ENCODE results near the gene EML5.
"Not testable (repeated sequence)": the region's sequence is repeated elsewhere in the genome, so short reads cannot be mapped to it uniquely, and the experiment has no call there.

EML5 gene

DNA sequence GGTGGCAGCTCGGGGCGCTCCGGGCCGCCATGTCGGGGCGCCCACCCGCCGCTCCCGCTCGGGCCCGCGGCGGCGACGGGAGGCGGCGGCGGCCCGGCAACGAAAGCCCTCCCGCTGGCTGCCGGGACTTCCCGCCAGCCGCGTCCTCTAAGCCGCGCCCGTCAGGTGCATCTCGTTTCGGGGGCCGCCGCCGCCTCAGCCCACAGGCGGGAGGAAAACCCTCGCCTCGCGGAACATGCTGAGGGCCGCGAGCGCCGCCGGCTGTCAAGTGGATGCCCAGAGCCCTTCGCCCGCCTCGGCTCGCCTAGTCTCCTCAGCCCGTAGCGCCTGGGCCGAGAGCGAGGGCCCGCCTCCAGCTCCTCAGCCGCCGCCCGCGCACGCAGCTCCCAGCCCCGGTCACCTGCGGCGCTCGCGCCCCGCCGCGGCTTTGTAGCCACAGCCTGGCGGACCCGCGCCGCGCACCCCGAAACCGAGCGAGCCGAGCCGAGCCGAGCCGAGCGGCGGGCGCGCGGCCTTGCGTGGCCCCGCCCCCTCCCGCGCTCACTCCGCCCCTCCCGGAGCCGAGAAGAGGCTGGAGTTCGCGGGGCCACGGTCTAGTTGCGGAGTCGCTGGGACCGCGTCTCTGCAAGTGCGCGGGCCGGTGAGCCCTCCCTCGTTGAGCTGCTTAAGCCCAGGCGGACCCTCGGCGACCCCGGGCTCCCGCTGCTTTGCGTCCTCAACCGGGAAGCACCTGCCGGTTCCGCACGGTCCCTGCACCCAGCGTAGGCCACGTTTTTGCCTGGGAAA, at the start of gene EML5:
Gene EML5, minus strand, starts transcription at position 481 of the 786 bp plus-strand sequence. Its CDS starts 450 bp downstream, at position 31.
- DNase-seq = peak; percentile 80 to 81

- DNase-seq = no peak
Observed at GRCh38 chr14:88842414-88842813, 49.7 kb upstream of the EML5 start.

DNA sequence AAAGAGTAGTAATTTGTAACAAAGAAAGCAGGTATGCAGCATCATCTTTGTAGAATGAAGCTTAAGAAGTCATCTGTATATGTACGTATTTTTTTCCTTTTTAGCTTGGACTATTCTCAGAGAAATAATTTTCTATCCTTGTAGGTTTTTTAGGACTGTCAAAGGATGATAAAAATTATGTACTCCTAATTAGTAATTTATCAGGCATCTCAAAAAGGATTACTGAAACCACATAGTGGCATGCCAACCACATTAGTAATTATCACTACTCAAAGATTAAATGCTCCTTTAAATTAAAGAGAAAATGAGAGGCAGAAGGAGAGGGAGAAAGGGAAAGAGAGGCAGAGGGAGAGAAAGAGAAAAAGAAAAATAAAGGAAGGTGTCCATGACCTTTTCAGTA, 49.0 kb upstream of the EML5 start:
- no peak for DNase-seq

GRCh38 chr14:88840926-88841325, 48.2 kb upstream of the EML5 start:
- DNase-seq = no peak

- no peak for DNase-seq
Observed at GRCh38 chr14:88838015-88838414, 45.3 kb upstream of the EML5 start.

- DNase-seq = no peak
Observed at GRCh38 chr14:88837495-88837894, 44.7 kb upstream of the EML5 start.

DNA sequence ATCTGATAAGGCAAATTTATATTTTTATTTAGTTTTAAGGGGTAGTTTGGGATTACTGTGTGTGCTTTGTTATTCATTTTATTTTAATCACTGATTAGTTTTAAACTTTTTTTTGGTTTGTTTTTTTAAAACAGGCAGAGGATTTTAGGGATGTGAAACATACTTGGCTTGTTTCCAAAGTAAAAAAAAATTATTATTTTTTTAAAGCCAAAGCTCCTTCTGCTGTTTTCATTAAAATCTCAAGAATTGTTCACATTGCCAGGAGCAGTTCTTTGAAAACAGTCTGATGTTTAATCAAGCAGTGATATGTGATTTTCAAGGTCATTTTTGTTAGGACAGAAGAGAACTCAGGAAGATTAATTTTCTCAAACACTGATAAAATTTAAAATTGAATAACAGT, 42.9 kb upstream of the EML5 start:
- no peak for DNase-seq

DNA sequence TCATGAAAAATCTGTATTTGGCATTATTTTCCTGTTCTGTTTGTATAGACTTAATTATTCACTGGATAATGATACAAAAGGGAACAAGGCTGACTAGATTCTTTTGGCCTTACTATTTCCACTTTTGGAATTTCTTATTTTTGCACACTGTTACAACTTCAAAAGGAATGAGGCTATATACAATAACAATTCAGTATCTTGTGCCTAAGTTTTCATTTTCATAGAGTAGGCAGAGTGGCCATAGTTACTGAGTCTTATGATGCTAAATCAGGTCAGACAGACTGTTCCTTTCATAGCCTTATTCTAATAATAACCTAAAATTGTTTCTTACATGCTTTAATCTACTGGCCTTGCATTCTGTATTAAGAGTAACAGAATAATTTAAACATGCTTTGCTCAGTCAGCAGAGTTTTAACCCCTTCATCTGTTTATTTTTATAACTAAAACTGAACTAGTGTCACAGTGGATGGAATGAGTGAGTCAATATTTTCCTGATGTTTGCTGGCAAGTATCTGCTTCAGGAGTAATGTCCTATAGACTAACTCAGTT, 42.2 kb upstream of the EML5 start:
- no peak for DNase-seq

DNA sequence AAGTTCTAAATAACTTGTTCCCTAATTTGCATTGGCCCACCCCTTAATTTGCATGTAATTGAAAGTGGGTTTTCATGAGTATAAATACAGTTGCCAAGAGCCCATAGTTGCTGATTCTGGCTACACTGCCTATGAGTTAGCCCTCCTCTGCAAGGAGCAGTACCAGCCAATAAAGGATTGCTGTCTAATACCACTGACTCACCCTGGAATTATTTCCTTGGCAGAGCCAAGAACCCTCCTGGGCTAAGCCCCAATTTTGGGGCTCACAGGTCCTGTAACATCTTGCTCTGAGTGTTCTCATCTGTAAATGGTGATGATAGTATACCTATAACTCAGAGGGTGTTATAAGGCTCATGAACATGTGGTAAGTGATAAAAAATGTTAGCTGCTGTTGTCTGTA, 38.5 kb upstream of the EML5 start:
- DNase-seq = no peak

DNA sequence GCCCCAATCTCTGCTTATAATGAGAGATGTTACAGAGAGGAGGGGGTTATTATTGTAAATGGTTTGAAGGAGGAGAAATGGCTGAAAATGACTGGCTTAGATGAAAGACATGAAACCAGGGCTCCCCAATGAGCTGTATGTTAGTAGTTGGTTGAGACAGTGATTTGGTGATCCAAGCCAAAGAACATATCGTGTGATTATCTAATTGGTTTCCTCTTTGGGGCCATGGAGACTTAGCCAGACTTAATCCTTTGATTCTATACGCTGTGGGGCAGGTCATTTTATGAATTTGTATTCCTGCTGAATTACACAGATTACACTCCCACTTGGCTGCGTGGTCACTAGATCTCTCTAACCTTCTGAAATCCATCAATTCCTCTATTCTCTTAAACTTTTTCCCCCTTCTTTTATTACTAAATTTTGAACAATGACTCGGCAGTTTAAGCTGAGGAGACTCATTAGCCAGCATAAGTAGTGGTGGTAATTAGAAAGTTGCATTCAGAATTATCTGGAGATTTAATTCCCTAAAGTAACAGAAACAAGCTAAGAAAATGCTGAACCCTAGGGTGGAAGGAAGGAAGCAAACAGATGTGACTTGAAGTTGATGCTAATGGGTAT, 37.0 kb upstream of the EML5 start:
- DNase-seq = peak in 1 of 2 experiments; percentile 9

DNA sequence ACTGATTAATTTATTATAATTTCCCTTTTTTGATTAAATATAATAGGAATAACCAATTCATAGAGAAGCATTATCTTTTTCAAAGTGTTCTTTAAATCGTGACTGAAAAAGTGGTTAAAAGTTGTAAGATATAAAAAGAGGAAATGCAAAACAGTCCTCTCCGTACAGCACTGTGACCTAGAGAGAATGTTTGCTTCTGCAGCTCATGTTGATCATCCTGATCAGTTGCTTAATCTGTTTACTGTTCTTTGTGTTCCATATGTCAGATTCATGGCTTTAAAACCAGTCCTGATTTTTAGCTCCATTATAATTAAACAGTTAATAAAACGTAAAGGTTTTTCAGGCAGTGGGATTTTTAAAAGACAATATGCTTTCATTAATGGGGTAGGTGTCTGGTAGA, 36.4 kb upstream of the EML5 start:
- no peak for DNase-seq

DNA sequence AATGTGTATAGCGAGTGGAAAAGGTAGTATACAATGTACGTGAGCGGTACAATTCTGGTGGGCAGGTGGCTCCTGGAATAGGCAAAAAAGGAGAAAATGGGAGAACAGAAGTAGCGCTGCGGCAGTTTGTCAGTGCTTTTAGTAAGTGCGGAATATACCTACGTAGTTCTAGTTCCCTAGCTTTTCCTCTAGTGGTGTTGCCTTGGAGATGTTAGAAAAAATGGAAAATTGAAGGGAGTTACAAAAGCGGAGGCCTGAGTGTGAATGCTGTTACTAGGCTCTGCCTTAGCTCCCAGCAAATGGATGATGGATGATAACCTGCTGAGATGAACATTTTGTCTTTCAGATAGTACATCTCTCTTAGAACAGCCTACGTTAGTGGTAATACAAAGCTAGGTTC, 32.8 kb upstream of the EML5 start:
- DNase-seq = peak in 1 of 2 experiments; percentile 21

DNA sequence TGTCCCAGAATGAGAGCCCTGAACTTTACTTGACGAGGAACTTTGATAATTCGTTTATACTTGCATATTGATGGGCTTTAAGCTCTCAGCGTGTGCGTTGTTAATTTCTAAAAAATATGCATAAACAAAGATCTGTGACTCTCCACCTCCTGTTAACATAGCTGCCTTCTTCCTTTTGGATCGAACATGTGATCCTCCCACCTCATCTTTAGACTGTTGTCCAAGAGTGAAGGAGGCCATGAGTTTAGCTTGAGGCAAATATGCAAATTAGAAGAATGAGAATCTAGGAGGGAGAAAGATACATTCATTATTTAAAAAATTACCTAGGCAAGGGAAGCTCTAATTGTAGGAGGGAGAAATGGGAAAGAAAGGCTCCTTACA, 32.3 kb upstream of the EML5 start:
- peak in 1 of 2 experiments; percentile 31 for DNase-seq

GRCh38 chr14:88824314-88825077, 31.7 kb upstream of the EML5 start, which contains the start of gene TTC8:
TSS of gene TTC8 (plus strand) at chr14:88824651. CDS start at chr14:88824708, 57 bp downstream.
- peak; percentile 88 to 90 for DNase-seq

DNA sequence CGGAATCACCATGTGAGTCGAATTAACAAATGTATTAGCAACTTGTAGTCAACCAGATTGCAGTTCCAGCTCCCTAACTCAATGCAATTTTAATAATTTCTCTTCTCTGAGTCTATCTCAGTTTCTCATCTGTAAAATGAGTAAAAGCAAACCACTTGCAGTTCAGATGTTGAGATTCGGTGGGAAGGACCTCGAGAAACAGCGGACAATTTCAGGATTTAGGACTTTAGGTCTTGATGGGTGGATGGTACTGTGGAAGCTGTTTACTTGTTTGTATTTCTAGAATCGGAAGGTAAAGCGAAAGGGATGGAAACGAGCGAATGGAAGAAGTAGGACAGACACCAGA, 31.2 kb upstream of the EML5 start:
- no peak for DNase-seq

GRCh38 chr14:88821888-88822287, 29.1 kb upstream of the EML5 start:
- no peak for DNase-seq

GRCh38 chr14:88821378-88821777, 28.6 kb upstream of the EML5 start:
- DNase-seq = no peak

DNA sequence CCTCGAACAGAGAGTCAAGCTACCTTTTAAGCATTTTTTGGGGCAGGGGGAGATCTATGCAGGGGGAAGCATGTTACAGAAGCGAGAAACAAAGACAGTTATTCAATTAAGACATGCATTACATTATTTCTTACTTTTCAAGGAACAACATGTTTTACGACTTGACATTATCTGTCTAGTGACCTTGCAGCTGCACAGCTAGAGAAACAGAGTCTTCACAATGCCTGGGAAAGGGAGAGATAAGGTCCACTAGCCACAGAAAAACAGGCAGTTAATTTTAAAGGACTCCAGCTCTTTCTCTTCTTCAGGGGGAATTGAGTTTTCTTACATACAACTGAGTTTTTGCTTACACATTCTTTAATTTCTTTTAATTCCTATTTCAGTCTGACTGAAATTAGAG, 26.9 kb upstream of the EML5 start:
- DNase-seq = not testable (repeated sequence)

- no peak for DNase-seq
Observed at GRCh38 chr14:88818018-88818417, 25.3 kb upstream of the EML5 start.

- DNase-seq = no peak
Observed at GRCh38 chr14:88815980-88816379, 23.2 kb upstream of the EML5 start.

- no peak for DNase-seq
Observed at GRCh38 chr14:88808359-88808758, 15.6 kb upstream of the EML5 start.

DNA sequence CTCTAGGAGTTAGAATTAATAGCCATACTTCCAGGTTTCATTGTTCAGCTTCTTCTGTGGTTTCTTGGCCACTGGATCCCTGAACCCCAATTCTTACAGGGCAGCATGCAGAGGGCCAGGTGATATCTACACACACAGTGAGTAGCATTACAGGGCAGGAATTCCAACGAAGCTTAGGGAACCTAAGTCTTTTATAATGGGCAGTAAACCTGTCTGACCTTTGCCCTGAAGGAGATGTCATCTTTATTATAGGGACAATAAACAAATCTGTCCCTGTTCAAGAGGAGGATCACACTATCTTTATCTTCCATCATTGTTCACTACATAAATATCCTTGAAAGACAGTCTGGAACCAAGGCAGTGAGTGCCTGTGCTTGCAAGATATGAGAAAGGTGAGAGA, 11.7 kb upstream of the EML5 start:
- no peak for DNase-seq

GRCh38 chr14:88804035-88804434, 11.3 kb upstream of the EML5 start:
- DNase-seq = no peak

GRCh38 chr14:88802596-88802995, 9.8 kb upstream of the EML5 start:
- no peak for DNase-seq

All from SHP77 (cell line).